Measurements from ENCODE around the gene MEGF11.
"Not testable (repeated sequence)": the region's sequence is repeated elsewhere in the genome, so short reads cannot be mapped to it uniquely, and the experiment has no call there.

The MEGF11 gene

GRCh38 chr15:65909831-65910230, 343.7 kb downstream of the MEGF11 start:
- DNase-seq: no peak

- DNase-seq: no peak
These were observed 344.7 kb downstream of the MEGF11 start for GRCh38 chr15:65908876-65909275.

- DNase-seq: no peak
These were observed 345.9 kb downstream of the MEGF11 start for GRCh38 chr15:65907661-65908060.

DNA sequence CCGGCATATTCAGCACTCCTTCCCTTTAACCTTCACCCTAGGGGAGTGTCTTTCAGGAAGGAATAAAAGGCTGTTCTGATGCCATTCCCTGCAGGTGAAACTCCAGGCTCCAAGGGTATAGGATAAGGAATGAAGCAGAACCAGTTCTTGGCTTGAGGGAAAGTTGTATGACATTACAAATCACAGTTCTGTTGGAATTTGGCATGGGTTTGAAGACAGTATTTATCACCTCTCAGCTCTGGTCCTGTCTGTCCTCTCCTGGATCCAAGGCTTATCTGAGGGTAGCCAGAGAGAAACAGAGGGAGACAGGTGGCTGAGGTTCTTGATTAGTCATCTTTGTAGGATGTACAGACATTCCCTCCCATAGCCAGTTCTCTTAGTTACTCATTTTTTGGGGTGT, 347.2 kb downstream of the MEGF11 start:
- DNase-seq: no peak

- no peak for DNase-seq
These were observed 349.2 kb downstream of the MEGF11 start for GRCh38 chr15:65904301-65904700.

GRCh38 chr15:65903296-65904073, 350.1 kb downstream of the MEGF11 start:
- DNase-seq: no peak

GRCh38 chr15:65902373-65902772, 351.2 kb downstream of the MEGF11 start:
- DNase-seq: no peak

- no peak for DNase-seq
These were observed 351.7 kb downstream of the MEGF11 start for GRCh38 chr15:65901836-65902235.

DNA sequence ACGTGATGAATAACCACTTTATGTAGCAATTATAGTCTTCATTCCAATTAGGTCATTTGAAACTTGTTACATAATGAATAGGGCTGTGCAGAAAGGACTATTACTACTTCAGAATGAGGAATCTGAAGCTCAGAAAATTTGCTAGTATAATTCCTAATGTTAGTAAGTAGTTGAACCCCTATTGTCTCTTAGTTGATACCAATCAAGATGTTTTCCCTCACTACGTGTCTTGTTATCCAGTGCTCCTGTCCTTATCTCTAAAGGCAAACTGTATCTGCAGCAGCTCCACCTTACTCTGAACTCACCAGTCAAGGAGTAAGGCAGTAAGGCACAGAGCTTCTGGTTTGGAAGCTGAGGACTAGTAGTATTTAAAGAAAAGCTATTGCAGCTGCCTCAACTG, 352.2 kb downstream of the MEGF11 start:
- DNase-seq: no peak

DNA sequence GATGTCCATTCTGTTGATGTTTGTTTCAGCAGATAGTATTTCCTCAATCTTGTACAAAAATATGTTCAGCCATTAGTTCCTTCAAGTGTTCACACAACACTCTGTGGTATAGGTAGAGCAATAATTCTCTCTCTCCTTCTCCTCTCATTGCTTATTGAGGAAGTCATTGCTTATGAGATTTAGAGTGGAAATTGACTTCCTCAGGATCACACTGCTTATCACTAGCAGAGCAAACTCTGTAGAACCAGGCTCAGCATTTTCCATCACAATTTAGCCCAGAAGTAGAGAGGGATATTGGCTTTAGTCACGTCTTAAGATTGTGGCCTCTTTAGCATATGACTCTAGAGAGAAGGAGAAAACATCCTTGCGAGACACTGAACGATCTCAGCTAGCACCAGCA, 353.1 kb downstream of the MEGF11 start:
- no peak for DNase-seq

GRCh38 chr15:65896236-65896635, 357.3 kb downstream of the MEGF11 start:
- no peak for DNase-seq

GRCh38 chr15:65893060-65893459, 360.5 kb downstream of the MEGF11 start:
- no peak for DNase-seq

- DNase-seq: no peak
These were observed 364.6 kb downstream of the MEGF11 start for GRCh38 chr15:65888981-65889380.

- no peak for DNase-seq
These were observed 366.0 kb downstream of the MEGF11 start for GRCh38 chr15:65887565-65887964.

DNA sequence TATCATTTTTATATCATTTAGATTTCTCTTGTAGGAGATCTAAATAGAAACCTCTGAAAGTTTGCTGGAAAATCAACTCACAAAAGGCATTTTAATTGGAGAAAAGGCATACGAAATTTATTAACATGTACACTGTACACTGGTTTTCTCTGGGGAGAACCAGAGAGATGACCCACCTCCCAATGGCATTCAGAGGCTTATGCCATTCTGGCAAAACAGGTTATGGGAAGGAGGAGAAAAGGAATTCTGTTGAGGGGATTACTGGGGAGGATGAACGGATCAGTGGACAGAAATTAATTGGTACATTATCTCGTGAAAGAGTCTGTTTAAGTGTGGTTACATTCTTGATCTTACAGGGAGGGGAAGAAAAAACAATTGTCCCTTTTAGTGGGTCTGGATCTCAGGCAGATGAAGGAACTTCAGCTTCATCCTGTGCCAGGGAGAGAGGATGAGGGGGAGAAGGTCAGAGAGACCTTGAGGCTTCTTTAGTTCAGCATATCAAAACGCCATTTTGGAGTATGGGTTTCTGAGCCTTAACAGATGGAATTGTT, 367.8 kb downstream of the MEGF11 start:
- no peak for DNase-seq

DNA sequence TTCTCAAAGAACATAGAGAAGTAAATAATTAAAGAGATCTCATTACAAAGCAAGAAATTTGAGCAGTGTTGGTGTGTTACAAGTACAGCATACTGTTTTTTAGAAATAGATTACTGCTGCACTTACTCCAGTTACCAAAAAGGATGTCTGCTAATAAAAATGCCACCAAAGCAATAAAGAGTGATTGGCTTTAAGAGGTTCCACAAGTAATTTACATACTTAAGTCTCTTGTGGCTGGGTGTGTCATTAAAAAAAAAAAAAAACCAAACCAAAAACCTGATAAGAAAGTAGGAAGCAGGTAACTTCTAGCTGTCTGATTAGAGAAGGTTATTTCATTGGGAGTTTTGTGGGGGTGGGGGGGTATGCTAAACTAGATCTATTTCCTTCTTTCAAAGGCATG, 369.0 kb downstream of the MEGF11 start:
- DNase-seq: no peak

DNA sequence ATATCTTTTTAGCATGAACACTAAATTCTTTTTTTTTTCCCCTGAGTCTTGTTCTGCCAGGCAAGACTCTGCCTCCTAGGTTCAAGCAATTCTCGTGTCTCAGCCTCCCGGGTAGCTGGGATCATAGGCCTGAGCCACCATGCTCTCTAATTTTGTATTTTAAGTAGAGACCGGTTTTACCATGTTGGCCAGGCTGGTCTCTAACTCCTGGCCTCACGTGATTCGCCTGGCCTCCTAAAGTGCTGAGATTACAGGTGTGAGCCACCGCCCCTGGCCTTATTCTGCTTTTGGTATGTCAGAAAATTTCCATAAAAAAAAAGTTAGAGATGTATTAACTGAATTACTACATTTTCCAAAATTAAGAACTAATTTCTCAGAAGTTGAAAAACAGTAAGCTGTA, 370.0 kb downstream of the MEGF11 start:
- no peak for DNase-seq

DNA sequence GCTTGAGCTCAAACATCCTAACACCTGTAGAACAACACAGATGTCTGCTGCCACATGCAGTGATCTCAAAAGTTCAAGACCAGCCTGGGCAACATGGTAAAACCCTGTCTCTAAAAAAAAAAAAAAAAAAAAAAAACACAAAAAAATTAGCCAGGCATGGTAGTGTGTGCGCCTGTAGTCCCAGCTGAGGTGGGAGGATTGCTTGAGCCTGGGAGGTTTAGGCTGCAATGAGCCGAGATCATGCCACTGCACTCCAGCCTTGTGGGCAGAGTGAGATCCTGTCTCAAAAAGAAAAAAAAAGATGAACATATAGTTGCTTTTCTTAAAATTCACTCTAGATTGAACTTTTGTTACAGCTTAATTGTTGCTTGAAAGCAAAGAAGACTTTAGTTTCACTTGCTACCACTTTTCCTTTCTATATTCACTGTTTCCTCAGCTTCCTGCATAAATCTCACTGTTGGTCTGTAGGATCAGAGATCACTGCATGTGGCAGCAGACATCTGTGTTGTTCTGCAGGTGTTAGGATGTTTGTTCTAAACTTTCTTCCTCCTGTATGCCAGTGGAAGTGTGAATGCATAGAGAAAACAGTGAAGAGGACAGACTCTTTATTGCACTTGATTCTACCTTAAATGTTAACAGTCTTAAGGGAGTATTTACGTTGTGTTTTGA, 371.6 kb downstream of the MEGF11 start:
- DNase-seq: no peak

GRCh38 chr15:65877749-65878148, 375.8 kb downstream of the MEGF11 start:
- no peak for DNase-seq

DNA sequence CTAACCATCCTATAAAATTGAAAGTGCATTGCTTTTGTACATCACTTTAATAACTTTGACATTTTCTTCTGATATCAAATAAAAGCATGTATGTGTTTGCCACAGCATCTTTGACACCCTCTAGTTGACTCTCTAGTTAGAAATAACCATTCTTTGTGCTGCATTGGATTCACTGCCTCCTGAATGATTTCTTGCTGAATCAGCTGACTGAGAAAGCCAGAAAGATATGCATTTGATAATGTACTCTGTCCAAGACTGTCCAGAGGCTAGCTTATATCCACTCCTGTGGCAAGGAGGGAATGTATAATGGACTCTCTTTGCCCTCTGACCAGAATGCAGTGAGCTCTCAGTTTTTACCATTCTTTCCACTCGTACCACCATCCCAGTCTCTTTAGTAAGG, 378.1 kb downstream of the MEGF11 start:
- no peak for DNase-seq

GRCh38 chr15:65873256-65873655, 380.3 kb downstream of the MEGF11 start:
- no peak for DNase-seq

- DNase-seq: not testable (repeated sequence)
These were observed 381.0 kb downstream of the MEGF11 start for GRCh38 chr15:65872596-65872995.

GRCh38 chr15:65871886-65872285, 381.7 kb downstream of the MEGF11 start:
- DNase-seq: not testable (repeated sequence)

DNA sequence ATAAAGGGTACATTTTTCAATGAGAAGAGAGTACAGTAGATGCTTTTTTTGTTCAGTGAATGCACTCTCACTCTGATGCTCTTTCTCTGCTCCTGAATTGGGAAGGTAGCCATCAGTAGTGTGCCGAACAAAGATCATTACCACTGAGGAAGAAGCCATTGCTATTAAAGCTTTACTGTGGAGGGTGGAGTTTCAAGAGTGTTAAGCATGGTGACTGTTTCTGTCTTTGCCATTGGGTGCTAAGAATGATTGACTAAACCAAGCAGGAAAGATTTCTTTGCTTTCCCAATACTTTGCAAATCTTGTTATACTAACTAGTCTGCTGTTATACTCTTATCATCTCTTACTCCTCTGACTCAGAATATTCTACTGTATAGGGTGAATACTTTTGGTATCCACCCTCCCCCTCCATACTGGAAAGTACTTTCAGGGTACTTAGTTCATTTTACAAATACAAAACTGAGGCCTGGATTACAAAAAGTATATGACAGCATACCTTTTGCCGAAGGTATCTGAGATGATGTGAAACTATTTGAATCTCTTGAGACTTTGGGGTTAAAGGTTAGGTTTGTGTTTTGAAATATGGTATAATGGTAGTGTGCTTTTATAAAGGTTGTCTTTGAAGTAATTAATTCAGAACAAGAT, 382.5 kb downstream of the MEGF11 start:
- DNase-seq: no peak
